Neutrophil (primary cell): ENCODE results near the gene INSYN1.

Experiments
- H3K27ac ChIP-seq: fragments of 200-600 bp; sonication (generic); 2 replicates; pipeline ENCODE4 v1.5.1; 2016; ENCODE audit warnings: mild to moderate bottlenecking, moderate library complexity
- H3K27me3 ChIP-seq: fragments of 200-600 bp; sonication (generic); 2 replicates; pipeline ENCODE4 v1.6.0; 2016; ENCODE audit warnings: mild to moderate bottlenecking
- H3K36me3 ChIP-seq: fragments of 200-600 bp; sonication (generic); 2 replicates; pipeline ENCODE4 v1.5.1; 2017
- H3K4me1 ChIP-seq, 2 experiments: fragments of 200-600 bp in 1 of 2; sonication (generic) in 1 of 2; 1 replicate in 1 of 2; 2 replicates in 1 of 2; pipeline versions ENCODE4 v1.5.1 to v1.6.1; 2013 to 2016; ENCODE audit warnings: low read depth in 1 of 2, low read length in 1 of 2, mild to moderate bottlenecking in 1 of 2, moderate library complexity in 1 of 2; ENCODE audit not compliant: control insufficient read depth in 1 of 2, insufficient read depth in 1 of 2
- H3K4me3 ChIP-seq, 2 experiments: fragments of 200-600 bp in 1 of 2; sonication (generic) in 1 of 2; 1 replicate in 1 of 2; 2 replicates in 1 of 2; pipeline ENCODE4 v1.5.1; 2013 to 2016; ENCODE audit warnings: low read depth in 1 of 2, low read length in 1 of 2, mild to moderate bottlenecking in 1 of 2, moderate library complexity in 1 of 2
- H3K9me3 ChIP-seq: fragments of 200-600 bp; sonication (generic); 2 replicates; pipeline ENCODE4 v1.5.1; 2016
- TF ChIP-seq, protein P1 (sequence below): fragments of 200-600 bp; sonication (generic); IDR thresholded peaks from 2 replicates; pipeline ENCODE4 v1.5.1; 2016; ENCODE audit warnings: antibody characterized with exemption

The INSYN1 gene

DNA sequence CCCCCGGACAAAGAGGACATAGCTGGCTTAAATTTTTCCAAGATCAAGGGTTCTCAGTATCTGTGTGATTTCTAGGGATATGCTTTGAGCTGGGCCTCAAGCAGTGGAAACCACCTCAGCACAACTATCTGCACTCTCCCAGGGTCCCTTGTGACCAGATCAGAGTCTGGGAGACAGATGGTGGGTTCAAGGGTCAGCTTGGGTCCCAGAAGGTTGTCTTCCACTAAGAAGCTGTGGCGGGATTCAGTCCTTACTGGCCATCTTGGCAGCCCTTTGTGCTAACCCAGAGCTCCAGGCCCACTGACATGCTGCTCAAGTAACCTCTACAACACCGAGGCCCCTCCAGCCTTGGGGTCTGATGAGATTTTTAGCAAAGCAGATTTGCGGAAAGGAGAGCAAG lies 2.7 kb downstream of the INSYN1 start:
- Histone ChIP-seq H3K27me3 (peaks cover 99% of the 10 kb centered on the region), H3K36me3 (no peaks in the 10 kb centered on the region), H3K4me1 (no peaks in the 10 kb centered on the region), H3K9me3 (no peaks in the 10 kb centered on the region), H3K4me3 (no peak overlapping the region), H3K27ac (no peak overlapping the region)
- TF ChIP-seq, protein P1, sequence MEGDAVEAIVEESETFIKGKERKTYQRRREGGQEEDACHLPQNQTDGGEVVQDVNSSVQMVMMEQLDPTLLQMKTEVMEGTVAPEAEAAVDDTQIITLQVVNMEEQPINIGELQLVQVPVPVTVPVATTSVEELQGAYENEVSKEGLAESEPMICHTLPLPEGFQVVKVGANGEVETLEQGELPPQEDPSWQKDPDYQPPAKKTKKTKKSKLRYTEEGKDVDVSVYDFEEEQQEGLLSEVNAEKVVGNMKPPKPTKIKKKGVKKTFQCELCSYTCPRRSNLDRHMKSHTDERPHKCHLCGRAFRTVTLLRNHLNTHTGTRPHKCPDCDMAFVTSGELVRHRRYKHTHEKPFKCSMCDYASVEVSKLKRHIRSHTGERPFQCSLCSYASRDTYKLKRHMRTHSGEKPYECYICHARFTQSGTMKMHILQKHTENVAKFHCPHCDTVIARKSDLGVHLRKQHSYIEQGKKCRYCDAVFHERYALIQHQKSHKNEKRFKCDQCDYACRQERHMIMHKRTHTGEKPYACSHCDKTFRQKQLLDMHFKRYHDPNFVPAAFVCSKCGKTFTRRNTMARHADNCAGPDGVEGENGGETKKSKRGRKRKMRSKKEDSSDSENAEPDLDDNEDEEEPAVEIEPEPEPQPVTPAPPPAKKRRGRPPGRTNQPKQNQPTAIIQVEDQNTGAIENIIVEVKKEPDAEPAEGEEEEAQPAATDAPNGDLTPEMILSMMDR: no peak

DNA sequence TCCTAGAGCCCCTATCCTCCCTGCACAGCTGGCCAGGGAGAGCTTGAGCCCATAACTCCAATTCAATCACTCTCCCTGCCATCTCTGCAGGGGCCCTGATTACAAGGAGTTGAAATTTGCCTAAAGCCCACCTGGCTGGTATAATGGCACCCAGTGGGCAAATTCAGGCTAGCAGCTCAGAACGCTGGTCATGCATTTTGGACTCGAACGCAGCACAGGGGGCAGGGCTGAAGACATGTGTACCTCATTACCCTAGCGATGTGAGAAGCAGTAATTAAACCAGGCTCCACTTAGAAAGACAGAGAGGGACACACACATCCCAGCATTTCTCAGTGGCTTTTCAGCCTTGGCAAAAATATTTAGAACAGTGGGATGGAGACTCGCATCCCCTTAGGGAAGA lies 3.2 kb downstream of the INSYN1 start:
- Histone ChIP-seq H3K36me3 (no peaks in the 10 kb centered on the region), H3K4me1 (no peaks in the 10 kb centered on the region)

DNA sequence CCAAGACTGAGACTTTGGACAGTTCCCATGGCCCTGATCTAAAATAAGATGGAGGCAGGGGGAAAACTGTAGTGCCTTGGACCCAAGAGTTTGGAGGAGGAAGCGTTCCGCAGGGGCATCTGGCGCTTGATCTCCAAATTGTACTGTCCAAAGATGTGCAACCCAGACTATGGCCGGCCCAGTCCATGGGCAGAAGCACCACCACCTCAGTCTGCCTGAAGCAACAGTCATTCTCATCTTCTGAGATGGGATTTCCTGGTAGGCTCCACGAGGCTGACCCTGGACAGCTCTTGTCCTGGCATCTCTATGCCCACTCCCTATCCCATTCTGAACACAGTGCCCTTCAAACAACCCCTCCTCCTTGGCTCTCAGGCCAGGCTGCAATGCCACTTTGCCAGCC lies 3.6 kb downstream of the INSYN1 start:
- no peak overlapping the region for H3K27ac ChIP-seq
- H3K36me3 ChIP-seq: no peaks in the 10 kb centered on the region
- H3K4me1 ChIP-seq: no peaks in the 10 kb centered on the region
- TF ChIP-seq, protein P1: no peak
- no peak overlapping the region for H3K4me3 ChIP-seq
- H3K27me3 ChIP-seq: peaks cover 99% of the 10 kb centered on the region
- H3K9me3 ChIP-seq: no peaks in the 10 kb centered on the region

More for the DNA sequence above, 3.2 kb downstream of the INSYN1 start:
- H3K4me3 ChIP-seq: no peak overlapping the region
- no peak overlapping the region for H3K27ac ChIP-seq
- TF ChIP-seq, protein P1: no peak
- peaks cover 99% of the 10 kb centered on the region for H3K27me3 ChIP-seq
- no peaks in the 10 kb centered on the region for H3K9me3 ChIP-seq

DNA sequence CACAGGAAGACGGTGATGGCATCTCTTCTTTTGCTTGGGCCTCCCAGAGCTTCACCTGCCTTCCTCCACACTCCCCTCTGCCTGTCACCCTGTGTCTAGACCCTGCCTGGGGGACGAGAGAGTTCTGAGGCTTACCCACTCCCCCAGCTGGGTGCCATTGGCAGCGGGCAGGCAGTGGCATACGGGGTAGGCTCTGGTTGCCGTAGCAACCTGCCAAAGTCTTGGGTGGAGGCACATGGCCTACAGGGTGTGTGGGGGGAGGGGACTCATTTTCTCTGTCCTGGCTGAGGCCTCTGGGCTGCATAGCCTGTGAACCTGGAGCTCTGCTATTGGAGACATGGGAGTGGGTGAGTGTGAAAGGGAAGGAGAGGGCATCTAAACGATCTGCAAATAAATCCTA lies 4.4 kb downstream of the INSYN1 start:
- Histone ChIP-seq H3K9me3 (no peaks in the 10 kb centered on the region), H3K4me1 (no peaks in the 10 kb centered on the region), H3K27me3 (peaks cover 91% of the 10 kb centered on the region), H3K36me3 (no peaks in the 10 kb centered on the region), H3K4me3 (no peak overlapping the region), H3K27ac (no peak overlapping the region)
- TF ChIP-seq, protein P1: no peak

DNA sequence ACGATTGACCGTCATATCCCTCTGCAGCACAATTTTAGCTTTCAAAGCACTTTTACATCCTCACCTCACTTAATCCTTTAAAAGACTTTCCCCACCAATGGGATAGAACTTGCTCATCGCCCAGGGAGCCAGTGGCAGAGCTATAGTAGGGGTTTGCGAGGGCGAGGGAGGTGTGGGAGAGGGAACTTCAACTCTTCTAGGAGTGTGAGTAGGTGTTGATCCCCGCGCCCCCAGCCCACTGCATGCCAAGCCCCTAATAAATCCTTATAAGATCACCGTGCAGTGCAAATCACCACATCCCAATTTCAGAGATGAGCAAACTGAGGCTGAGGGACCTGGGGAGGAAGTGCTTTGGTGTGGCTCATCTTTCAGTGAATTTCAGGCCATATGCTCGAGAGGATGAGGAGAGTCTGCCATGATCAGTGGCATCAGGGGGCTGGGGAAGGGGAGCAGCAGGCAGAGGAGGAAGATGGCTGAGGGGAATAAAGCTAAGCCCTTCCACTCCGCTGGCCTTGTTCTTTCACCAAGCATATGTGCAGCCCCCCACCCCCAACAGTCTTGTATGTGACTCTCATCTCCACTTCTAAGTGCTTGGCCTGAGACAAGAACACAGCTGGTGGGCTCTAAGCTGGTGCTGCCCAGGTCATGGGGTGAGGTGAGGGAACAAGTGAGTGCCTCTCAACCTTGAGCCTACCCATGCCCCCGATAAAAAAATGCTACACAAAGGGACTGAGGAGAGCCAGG lies 5.1 kb downstream of the INSYN1 start:
- Histone ChIP-seq H3K27ac (no peak overlapping the region), H3K36me3 (no peaks in the 10 kb centered on the region), H3K27me3 (peaks cover 84% of the 10 kb centered on the region), H3K9me3 (no peaks in the 10 kb centered on the region), H3K4me1 (no peaks in the 10 kb centered on the region), H3K4me3 (no peak overlapping the region)
- TF ChIP-seq, protein P1: no peak
